Pancreas (tissue), 10 donors: ENCODE measurements around the gene KIF9. TPM values are rescaled to one million over a fixed set of nuclear protein-coding genes. Genes with fewer than 3 reads are reported as not detected.

ENCODE experiments used
- ATAC-seq, 4 donors: fragments of 200-7000 bp; cut with Tn5 transposase; one replicate each; pipeline versions ENCODE4 v1.8.0 to v1.9.1; 2020; ENCODE audit warnings: mild to moderate bottlenecking in 4 of 4, moderate library complexity in 4 of 4
- DNase-seq, 6 donors: peaks; one replicate each; pipeline ENCODE4 v3.0.0-alpha.2; 2020
- FAIRE-seq: peaks from 2 replicates; lab custom pipeline; 2012; peaks lifted over from hg19 to GRCh38; lab: Jason Lieb, UNC
- H3K27ac ChIP-seq, 4 donors: fragments of 200-600 bp; sonication (generic); 1 replicate in 3 of 4; 2 replicates in 1 of 4; pipeline versions ENCODE4 v1.5.0 to v1.8.0; 2020
- H3K27me3 ChIP-seq, 4 donors: fragments of 200-600 bp; one replicate each; pipeline ENCODE4 v1.8.0; 2021
- H3K36me3 ChIP-seq, 3 donors: fragments of 200-600 bp; sonication (generic) in 1 of 3; one replicate each; pipeline versions ENCODE4 v1.5.0 to v1.8.0; 2020 to 2021
- H3K4me1 ChIP-seq, 3 donors: fragments of 200-600 bp; one replicate each; pipeline ENCODE4 v1.8.0; 2021
- H3K4me3 ChIP-seq, 4 donors: fragments of 200-600 bp; sonication (generic) in 2 of 4; one replicate each; pipeline versions ENCODE4 v1.5.0 to v1.8.0; 2020 to 2021
- H3K9me3 ChIP-seq, 4 donors: fragments of 200-600 bp; one replicate each; pipeline ENCODE4 v1.8.0; 2021
- CTCF ChIP-seq, 4 donors: fragments of 200-600 bp; sonication (generic) in 3 of 4; IDR thresholded peaks; one replicate each; pipeline versions ENCODE4 v1.5.0 to v1.8.0; 2021; ENCODE audit warnings: antibody characterized with exemption in 4 of 4
- WGBS, 2 donors: extraction: QIAGEN DNeasy Blood & Tissue Kit; methylation state at CpG; one replicate each; pipeline ENCODE4 v1.1.7; 2013; 5-methylcytosine and 5-hydroxymethylcytosine counted together
- intact Hi-C, 3 donors: fragments of 100-400 bp; cut with DNase I; formaldehyde crosslinking; loops; one replicate each; pipeline versions ENCODE4 v1.11.1 to v1.14.2; 2022
- polyA plus RNA-seq, 2 donors: library from polyadenylated mRNA; stranded (reverse); fragments of 200-250 nt; gene quantifications; one replicate each; pipeline ENCODE4 v1.2.3, GENCODE V29; 2013
- total RNA-seq, 6 donors: library from RNA; stranded (reverse); fragmentation: NEBNext Ultra II Directional in 4 of 6; extraction: Animal tissue kit (Norgen Biotek cat#: 25700) in 4 of 6; gene quantifications; one replicate each; pipeline versions ENCODE4 v1.2.1 to v1.2.4, GENCODE V29; 2021 to 2023
- donor health status: healthy with polysubstance abuse.
- donor health status: DM: no; HTN: no; CAD: no; lungs with moderate emphysema.
- donor health status: DM: no; HTN: no; CAD: no.
- donor health status: control.
- donor health status: control.
- donor health status: Bipolar disorder and iron deficiency.
- donor health status: DM: yes; HTN: yes; CAD: no.
- donor health status: DM: no; HTN: no; CAD: no.
- donor health status: DM: no; HTN: no; CAD: no.
- donor health status: DM: yes; HTN: yes; CAD: no.

KIF9 gene
- total and polyA plus RNA-seq, 8 donors, result 3.7 to 17.0 (median 6.2) TPM

- DNase-seq, result no peak
- no peak for ATAC-seq
- Histone ChIP-seq H3K4me1 (peaks cover 0 to 7% (median 0%) of the 10 kb centered on the region in 3 donors), H3K27ac (no peak overlapping the region), H3K9me3 (no peaks in the 10 kb centered on the region), H3K4me3 (no peak overlapping the region), H3K27me3 (no peaks in the 10 kb centered on the region), H3K36me3 (no peaks in the 10 kb centered on the region)
- intact Hi-C loops, result no loop called here
- 64 to 79% methylated on average over 4 of the region's 4 CpGs for WGBS, 2 donors
- FAIRE-seq, result no peak
- no peak for TF ChIP-seq CTCF (IDR thresholded peaks at IDR 0.05)
Observed at GRCh38 chr3:47276558-47276957, 6.0 kb downstream of the KIF9 start.

- ATAC-seq, result no peak
Observed at GRCh38 chr3:47274652-47275051, 7.9 kb downstream of the KIF9 start.

GRCh38 chr3:47273564-47273963 lies 9.0 kb downstream of the KIF9 start:
- DNase-seq, result no peak
- ATAC-seq, result no peak
- intact Hi-C loops, result no loop called here
- Histone ChIP-seq H3K4me1 (no peaks in the 10 kb centered on the region), H3K36me3 (no peaks in the 10 kb centered on the region), H3K4me3 (no peak overlapping the region), H3K27ac (no peak overlapping the region), H3K27me3 (no peaks in the 10 kb centered on the region), H3K9me3 (no peaks in the 10 kb centered on the region)
- no peak for TF ChIP-seq CTCF (IDR thresholded peaks at IDR 0.05)
- FAIRE-seq, result no peak
- WGBS, 2 donors, result 76 to 84% methylated on average over 5 of the region's 5 CpGs

More at GRCh38 chr3:47274652-47275051, 7.9 kb downstream of the KIF9 start:
- WGBS, 2 donors, result 82 to 93% methylated on average over 2 of the region's 2 CpGs
- no peak overlapping the region for H3K27ac ChIP-seq
- no peaks in the 10 kb centered on the region for H3K27me3 ChIP-seq
- TF ChIP-seq CTCF (IDR thresholded peaks at IDR 0.05), result no peak
- no peak for FAIRE-seq
- H3K4me1 ChIP-seq, result no peaks in the 10 kb centered on the region
- no peak overlapping the region for H3K4me3 ChIP-seq
- intact Hi-C loops, result no loop called here
- DNase-seq, result no peak
- no peaks in the 10 kb centered on the region for H3K9me3 ChIP-seq
- no peaks in the 10 kb centered on the region for H3K36me3 ChIP-seq

GRCh38 chr3:47270526-47270925 lies 12.1 kb downstream of the KIF9 start:
- 91 to 96% methylated on average over 4 of the region's 4 CpGs for WGBS, 2 donors
- DNase-seq, result no peak
- no peak overlapping the region for H3K4me3 ChIP-seq
- no peaks in the 10 kb centered on the region for H3K4me1 ChIP-seq
- ATAC-seq, result no peak
- no peaks in the 10 kb centered on the region for H3K9me3 ChIP-seq
- FAIRE-seq, result no peak
- no peak for TF ChIP-seq CTCF (IDR thresholded peaks at IDR 0.05)
- no peak overlapping the region for H3K27ac ChIP-seq
- intact Hi-C loops, result no loop called here
- no peaks in the 10 kb centered on the region for H3K36me3 ChIP-seq
- H3K27me3 ChIP-seq, result no peaks in the 10 kb centered on the region

- no peaks in the 10 kb centered on the region for H3K9me3 ChIP-seq
- ATAC-seq, result no peak
- intact Hi-C loops, result no loop called here
- DNase-seq, result no peak
- no peaks in the 10 kb centered on the region for H3K36me3 ChIP-seq
- TF ChIP-seq CTCF (IDR thresholded peaks at IDR 0.05), result no peak
- no peaks in the 10 kb centered on the region for H3K4me1 ChIP-seq
- FAIRE-seq, result no peak
- H3K27ac ChIP-seq, result no peak overlapping the region
- H3K27me3 ChIP-seq, result no peaks in the 10 kb centered on the region
- no peak overlapping the region for H3K4me3 ChIP-seq
Observed at GRCh38 chr3:47267490-47267824, 15.1 kb downstream of the KIF9 start.
